ENCODE measurements around the gene AGBL4.
A peak's percentile ranks its signal among the peaks of the same experiment; 100 is the strongest.

Gene AGBL4

DNA sequence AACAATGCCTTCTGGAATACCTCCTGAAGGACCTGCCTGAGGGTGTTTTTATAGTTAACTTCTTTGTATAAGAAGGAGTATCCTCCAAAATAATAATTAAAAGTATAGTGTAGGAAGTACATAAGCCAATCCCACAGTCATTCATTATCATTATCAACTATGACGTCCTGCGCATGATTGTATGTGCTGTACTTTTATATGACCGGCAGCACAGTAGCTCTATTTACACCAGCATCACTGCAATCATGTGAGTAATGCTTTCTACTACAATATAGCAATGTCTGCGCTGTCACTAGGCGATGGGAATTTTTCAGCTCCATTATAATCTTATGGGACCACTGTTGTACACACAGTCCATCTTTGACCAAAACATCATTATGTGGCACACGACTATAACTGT lies 1319.0 kb downstream of the AGBL4 start:
- no peak for DNase-seq

DNA sequence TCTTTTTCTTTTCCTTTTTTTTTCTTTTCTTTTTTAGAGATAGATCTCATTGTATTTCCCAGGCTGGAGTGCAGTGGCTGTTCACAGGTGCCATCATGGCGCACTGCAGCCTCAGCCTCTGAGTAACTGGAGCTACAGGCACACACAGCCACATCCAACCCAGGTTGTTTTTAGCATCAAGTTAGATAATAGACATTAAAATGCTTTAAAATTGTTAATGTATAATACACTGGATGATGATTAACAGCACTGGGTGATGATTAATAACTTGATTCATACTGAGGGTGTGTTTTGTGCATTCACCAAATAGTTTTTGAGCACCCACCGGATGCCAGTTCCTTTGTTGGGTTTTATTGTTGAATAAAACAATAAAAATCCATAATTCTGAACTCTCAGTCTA lies 1322.3 kb downstream of the AGBL4 start:
- no peak for DNase-seq

DNA sequence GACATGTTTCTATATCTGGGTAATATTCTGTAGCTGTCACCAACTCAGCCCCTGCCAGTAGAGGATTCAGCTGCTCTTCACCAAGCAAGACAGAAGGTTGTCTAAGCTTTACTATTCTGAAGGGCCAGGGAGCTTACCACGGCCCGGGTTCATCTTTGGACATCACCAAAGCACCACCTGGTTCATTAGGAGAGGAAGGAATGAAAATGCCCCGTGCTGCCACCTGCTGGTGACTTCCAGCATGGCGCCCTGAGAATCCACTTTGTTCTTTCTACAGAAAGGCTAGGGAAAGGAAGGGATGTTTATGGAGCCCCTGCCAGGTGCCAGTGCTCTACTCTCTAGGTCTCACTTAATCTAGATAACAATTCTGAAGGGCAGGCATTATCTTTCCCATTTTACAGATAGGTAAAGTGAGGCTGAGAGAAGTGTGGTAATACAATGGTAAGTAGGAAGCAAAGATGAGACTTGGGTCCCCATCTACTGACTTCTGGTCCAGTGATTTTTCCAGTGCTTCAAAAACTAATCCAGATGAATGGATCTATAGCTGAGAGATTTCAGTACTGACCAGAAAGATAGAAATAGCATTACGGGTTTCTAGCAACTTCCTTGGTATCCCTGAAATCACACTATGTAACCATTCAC lies 1326.6 kb downstream of the AGBL4 start:
- peak; percentile 68 for DNase-seq

- no peak for DNase-seq
Observed at GRCh38 chr1:48695161-48695560, 1328.6 kb downstream of the AGBL4 start.

DNA sequence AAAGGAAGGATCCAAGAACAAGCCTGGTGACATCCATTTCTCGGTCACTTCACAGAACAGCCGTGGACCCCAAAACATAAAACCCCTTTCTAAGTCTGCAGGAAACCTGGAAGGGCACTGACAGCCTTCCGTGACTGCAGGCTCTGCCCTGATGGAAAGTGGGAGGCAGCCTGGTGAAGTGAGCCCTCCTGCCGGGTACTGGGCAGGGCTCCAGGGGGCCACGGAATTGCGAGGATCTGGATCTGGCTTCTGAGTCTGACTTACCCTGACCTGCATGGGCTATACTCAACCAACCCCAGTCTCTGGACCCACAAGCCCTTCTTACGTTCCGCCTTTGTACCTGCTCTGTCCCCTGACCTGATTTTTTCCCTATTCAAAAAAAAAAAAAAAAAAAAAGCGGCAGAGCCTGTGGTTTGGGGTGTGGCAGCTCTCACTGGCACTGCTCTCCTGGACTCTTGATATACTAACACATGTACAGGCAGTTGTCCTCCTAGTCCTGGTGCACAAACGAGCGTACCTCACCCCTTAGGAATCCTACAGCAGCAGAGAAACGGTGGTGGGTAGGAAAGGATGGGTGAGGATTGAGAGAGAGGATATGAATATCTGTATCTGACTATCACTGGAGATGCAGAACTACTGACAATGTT lies 1330.0 kb downstream of the AGBL4 start:
- DNase-seq, result no peak

GRCh38 chr1:48693180-48693579 lies 1330.6 kb downstream of the AGBL4 start:
- no peak for DNase-seq

DNA sequence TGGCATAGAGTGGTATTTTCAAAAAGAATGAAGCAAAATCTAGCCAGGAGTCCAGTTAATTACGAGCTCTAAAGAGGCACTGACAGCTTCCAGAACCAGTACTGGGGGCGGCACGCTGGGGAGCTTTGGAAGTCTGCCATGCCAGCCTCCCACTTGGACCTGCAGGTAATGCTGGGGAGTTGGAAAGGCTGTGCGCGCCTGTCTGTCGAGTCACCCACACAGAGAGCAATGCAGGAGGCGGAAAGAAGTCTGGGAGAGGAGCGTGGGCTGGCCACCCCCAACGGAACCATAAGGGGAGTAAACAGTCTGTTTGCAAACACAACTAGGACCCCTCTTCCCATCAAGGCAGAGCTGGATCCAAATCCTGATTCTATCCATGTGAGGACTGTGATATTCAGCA lies 1331.5 kb downstream of the AGBL4 start:
- DNase-seq, result no peak

DNA sequence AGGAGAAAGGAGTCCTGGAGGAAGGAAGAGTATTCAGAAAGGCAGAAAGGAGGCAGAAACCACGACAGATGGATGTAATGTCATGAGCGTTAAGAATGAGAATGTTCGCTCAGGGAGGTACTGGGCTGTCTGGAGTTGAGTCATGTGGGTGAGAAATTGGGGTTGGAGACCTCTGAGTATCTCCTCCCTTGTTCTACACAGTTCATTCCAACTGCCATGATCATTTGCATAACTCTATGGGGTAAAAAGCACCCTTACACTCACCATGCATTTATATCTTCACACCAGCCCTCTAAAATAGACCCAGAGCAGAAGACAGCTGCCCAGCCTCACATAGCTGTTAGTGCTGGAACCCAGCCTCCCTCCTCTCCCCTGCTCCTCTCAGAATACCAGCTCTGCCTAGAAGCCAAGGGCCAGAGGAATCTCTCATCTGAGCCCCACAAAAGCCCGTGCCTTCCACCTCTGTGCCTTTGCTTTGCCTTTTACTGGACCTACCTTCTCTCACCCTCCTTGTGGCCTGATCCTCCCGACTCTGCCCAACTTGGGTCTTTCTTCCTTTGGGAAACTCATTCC lies 1332.2 kb downstream of the AGBL4 start:
- no peak for DNase-seq

GRCh38 chr1:48688102-48688760 lies 1335.5 kb downstream of the AGBL4 start:
- DNase-seq, result peak; percentile 52

GRCh38 chr1:48687282-48688045 lies 1336.3 kb downstream of the AGBL4 start:
- DNase-seq, result no peak

GRCh38 chr1:48686159-48686558 lies 1337.6 kb downstream of the AGBL4 start:
- no peak for DNase-seq

GRCh38 chr1:48684381-48684780 lies 1339.4 kb downstream of the AGBL4 start:
- no peak for DNase-seq

DNA sequence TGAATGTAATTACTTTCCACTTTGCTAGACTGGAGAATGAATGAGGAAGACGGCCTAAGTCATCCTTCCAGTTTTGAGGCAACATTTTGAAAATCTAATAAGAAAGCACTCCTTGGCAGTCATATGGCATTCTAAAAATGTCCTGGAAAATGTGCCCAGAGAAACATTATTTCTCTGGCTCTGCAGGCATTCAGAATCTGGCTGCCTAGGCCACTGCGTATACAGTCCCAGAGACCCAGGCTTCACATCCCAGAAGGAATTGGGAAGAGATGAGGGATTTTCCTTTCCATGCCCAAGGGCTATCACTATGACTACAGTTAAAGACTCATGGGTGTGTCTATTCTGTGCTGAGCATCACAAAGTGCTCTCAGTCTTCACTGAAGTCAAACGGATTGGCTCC lies 1339.9 kb downstream of the AGBL4 start:
- no peak for DNase-seq

GRCh38 chr1:48681476-48682305 lies 1342.1 kb downstream of the AGBL4 start:
- no peak for DNase-seq

DNA sequence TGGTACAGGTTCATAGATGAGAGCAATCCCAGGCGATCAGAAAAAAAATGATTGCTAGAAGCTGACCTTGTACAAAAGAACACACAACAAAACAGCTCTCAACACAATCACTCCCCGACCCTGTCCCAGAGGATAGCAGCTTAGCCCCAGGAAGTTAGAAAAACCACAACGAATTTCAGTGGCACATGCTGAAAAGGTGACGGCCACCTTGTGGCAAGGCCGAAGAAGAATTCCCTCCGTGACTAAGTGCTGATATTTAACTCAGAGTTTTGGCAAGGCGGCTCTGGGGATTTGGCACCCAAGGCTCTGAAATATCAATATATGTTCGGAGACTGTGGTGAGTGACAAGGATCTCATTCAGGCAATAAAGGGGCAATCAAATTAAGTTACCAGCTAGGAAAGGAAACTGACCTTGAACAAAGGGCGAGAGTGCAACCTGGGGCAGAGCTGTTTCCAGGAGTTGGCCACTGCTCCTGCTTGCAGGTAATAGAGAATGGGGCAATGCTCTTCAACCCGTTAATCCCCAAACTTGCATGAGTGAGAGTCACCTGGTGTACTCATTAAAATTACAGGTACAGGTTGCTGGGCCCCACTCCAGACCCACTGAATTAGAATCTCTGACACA lies 1343.2 kb downstream of the AGBL4 start:
- no peak for DNase-seq

- no peak for DNase-seq
Observed at GRCh38 chr1:48679859-48680258, 1343.9 kb downstream of the AGBL4 start.

DNA sequence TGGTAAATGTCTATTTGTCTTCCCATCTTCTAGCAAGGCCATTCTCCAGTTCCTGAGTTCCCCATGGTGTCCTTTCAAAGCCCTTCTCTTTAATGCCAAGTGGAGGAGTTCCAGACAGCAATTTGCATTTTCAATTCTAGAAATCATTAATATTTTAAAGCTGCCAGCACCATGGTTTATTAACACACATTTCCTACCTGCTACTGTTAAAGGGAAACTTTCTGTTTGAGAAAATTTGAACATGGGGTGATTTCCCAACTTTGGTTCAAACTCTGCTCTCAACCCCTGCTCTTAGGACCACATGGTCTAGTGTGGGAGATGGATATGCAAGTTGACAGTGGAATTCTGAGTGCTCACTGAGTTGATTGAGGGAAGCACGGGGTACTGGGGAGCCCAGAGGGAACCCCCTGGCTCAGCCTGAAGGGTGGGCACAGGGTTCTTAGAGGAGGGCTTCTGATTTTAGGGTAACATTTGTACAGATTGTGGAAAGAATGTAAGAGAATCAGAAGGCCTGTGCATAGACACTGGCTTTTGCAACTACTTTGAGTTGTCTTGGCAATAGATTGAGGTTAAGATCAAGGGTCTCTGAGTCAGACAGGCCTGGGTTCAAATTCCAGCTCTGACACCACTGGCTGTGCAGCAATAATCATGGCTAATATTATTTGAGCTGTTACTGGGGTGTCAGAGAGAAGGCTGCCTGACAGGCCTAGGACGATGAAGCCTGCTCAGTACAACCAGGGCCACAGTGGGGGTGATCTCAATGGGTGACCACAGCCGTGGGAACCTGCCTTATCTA lies 1344.8 kb downstream of the AGBL4 start:
- DNase-seq, result no peak

GRCh38 chr1:48677306-48678287 lies 1346.2 kb downstream of the AGBL4 start:
- peak; percentile 87 for DNase-seq

DNA sequence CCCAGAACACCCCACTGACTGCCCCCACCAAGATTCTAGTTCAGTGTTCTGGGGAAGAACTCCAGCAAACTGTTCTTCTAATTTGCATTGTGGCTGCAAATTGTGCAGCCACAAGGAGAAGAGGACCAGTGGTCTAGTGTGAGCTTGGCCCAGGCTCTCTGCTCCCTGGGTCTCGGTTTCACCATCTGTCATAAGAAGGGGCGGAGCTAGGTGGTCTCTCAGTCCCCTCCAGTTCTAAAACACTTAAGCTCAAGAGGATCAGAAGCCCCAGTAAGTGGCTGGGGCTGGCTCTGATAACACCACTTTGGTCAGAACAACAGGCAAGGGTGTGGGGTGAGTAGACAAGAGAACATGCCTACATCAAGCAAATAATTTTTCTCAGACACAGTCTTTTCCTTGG lies 1346.9 kb downstream of the AGBL4 start:
- DNase-seq, result no peak

DNA sequence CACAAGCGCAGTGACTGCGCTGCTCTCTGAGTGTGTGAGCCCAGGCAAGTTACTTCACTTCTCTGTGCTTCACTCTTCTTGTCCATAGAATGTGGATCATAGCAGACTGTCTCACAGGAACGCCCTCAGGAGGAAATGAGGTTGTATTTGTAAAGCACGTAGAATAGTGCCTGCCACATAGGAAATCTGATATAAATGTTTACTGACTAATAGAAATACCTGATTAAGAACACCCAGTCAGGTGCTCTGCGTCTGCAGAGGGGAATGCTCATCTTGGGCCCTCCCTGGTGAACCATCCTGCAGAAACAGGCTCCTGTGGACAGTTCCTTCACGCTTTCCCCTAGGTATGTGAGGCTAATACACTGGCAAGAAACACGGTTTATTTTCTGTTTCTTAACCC lies 1347.4 kb downstream of the AGBL4 start:
- no peak for DNase-seq

All from hematopoietic multipotent progenitor cell treated with erythropoietin and hydrocortisone succinate and interleukin-3 and kit ligand, for 6 days (in vitro differentiated cells).